KMS-11 (cell line): ENCODE data around the gene PARD6G.

ENCODE experiments used
- H2AFZ ChIP-seq: fragments of 200-600 bp; sonication (generic); 2 replicates; pipeline ENCODE4 v1.6.1; 2016; ENCODE audit warnings: antibody characterized with exemption, mixed run types, low read depth
- H3K27ac ChIP-seq: fragments of 200-600 bp; sonication (generic); 2 replicates; pipeline ENCODE4 v1.6.1; 2016; ENCODE audit warnings: mild to moderate bottlenecking, mixed run types
- H3K27me3 ChIP-seq: fragments of 200-600 bp; sonication (generic); 2 replicates; pipeline ENCODE4 v1.6.1; 2017; ENCODE audit warnings: mild to moderate bottlenecking, low read depth, mixed run types, moderate library complexity; ENCODE audit not compliant: insufficient read depth
- H3K36me3 ChIP-seq: fragments of 200-600 bp; sonication (generic); 2 replicates; pipeline ENCODE4 v1.6.1; 2017; ENCODE audit warnings: mild to moderate bottlenecking, mixed run types; ENCODE audit not compliant: insufficient read depth
- H3K4me1 ChIP-seq: fragments of 200-600 bp; sonication (generic); 2 replicates; pipeline ENCODE4 v1.6.1; 2016; ENCODE audit warnings: mild to moderate bottlenecking, low read depth, mixed run types; ENCODE audit not compliant: poor library complexity, severe bottlenecking
- H3K4me2 ChIP-seq: fragments of 200-600 bp; sonication (generic); 2 replicates; pipeline ENCODE4 v1.7.0; 2016; ENCODE audit warnings: mild to moderate bottlenecking, mixed run types
- H3K4me3 ChIP-seq: fragments of 200-600 bp; sonication (generic); IDR thresholded peaks from 2 replicates; pipeline ENCODE4 v1.6.1; 2017; ENCODE audit warnings: low read depth, low read length, mixed read lengths; ENCODE audit not compliant: insufficient read depth
- H3K79me2 ChIP-seq: fragments of 200-600 bp; sonication (generic); 2 replicates; pipeline ENCODE4 v1.6.1; 2016; ENCODE audit warnings: low read depth, mixed run types; ENCODE audit not compliant: insufficient read depth
- H3K9ac ChIP-seq: fragments of 200-600 bp; sonication (generic); 2 replicates; pipeline ENCODE4 v1.6.1; 2016; ENCODE audit warnings: mild to moderate bottlenecking, mixed run types
- H4K20me1 ChIP-seq: fragments of 200-600 bp; sonication (generic); 2 replicates; pipeline ENCODE4 v1.6.1; 2016; ENCODE audit warnings: mild to moderate bottlenecking, mixed run types; ENCODE audit not compliant: insufficient read depth
- CTCF ChIP-seq: fragments of 200-600 bp; sonication (generic); conservative IDR thresholded peaks from 2 replicates; pipeline ENCODE4 v1.6.1; 2017; ENCODE audit warnings: low read depth, mild to moderate bottlenecking, antibody characterized with exemption, low read length, moderate library complexity, mixed read lengths

Gene PARD6G

GRCh38 chr18:80170395-80171053 lies 76.8 kb downstream of the PARD6G start:
- Histone ChIP-seq H3K4me2 (no peak overlapping the region), H3K27ac (no peak overlapping the region), H3K79me2 (no peaks in the 10 kb centered on the region), H4K20me1 (no peaks in the 10 kb centered on the region), H3K36me3 (no peaks in the 10 kb centered on the region), H3K4me1 (no peaks in the 10 kb centered on the region), H2AFZ (no peak overlapping the region), H3K4me3 (no peak overlapping the region), H3K9ac (no peak overlapping the region), H3K27me3 (no peaks in the 10 kb centered on the region)
- TF ChIP-seq CTCF, result no peak

- Histone ChIP-seq H3K27me3 (no peaks in the 10 kb centered on the region), H3K27ac (no peak overlapping the region), H3K4me1 (no peaks in the 10 kb centered on the region), H3K36me3 (no peaks in the 10 kb centered on the region), H3K79me2 (no peaks in the 10 kb centered on the region), H3K4me2 (no peak overlapping the region), H4K20me1 (no peaks in the 10 kb centered on the region), H2AFZ (no peak overlapping the region), H3K4me3 (no peak overlapping the region), H3K9ac (no peak overlapping the region)
- no peak for TF ChIP-seq CTCF
Measured at GRCh38 chr18:80169607-80170006, 77.7 kb downstream of the PARD6G start.

GRCh38 chr18:80168982-80169381 lies 78.3 kb downstream of the PARD6G start:
- Histone ChIP-seq H3K4me3 (no peak overlapping the region), H3K79me2 (no peaks in the 10 kb centered on the region), H3K4me1 (no peaks in the 10 kb centered on the region), H3K27me3 (no peaks in the 10 kb centered on the region), H3K36me3 (no peaks in the 10 kb centered on the region), H4K20me1 (no peaks in the 10 kb centered on the region), H3K27ac (no peak overlapping the region), H3K9ac (no peak overlapping the region), H3K4me2 (no peak overlapping the region), H2AFZ (no peak overlapping the region)
- TF ChIP-seq CTCF, result no peak

GRCh38 chr18:80168346-80168745 lies 79.0 kb downstream of the PARD6G start:
- Histone ChIP-seq H3K4me3 (no peak overlapping the region), H4K20me1 (no peaks in the 10 kb centered on the region), H2AFZ (no peak overlapping the region), H3K27ac (no peak overlapping the region), H3K27me3 (no peaks in the 10 kb centered on the region), H3K9ac (no peak overlapping the region), H3K79me2 (no peaks in the 10 kb centered on the region), H3K4me2 (no peak overlapping the region), H3K4me1 (no peaks in the 10 kb centered on the region), H3K36me3 (no peaks in the 10 kb centered on the region)
- TF ChIP-seq CTCF, result no peak
